ENCODE measurements around the gene SLC22A7. TPM values are rescaled to one million over a fixed set of nuclear protein-coding genes. Genes with fewer than 3 reads are reported as not detected.

SLC22A7 gene
- total RNA-seq, 1 donor from 2014 or later: not detected

DNA sequence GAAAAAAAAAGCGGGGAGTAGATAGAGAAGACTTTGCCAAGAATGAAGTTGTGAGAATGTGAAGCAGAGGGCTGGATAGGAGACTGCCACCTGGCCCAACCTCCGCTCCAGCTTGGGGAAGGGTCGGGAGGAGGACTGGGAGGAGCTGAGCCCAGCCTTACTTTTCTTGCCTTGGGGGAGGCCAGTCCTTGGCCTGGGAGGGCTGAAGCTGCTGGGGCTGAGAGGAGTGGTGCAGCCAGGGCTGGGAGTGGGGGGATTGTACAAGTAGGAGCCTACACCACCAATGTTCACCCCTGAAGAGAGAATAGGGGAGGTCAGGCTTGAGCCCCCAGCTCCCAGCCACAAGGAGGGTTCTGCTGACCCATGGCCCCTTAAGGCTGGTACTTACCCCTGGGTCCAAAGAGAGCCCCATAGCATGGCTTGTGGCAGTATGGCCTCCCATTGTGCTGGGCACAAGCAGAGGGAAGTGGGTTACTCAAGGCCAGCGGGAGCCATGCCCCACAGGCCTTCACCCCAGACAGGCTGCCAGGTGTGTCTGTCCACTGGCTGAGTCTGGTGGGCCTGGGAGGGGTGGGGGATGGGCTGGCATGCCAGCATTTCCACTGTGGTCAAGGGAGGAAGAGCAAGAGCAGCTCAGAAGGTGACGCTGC is 9.5 kb downstream of the SLC22A7 start:
- TF ChIP-seq, protein P1, sequence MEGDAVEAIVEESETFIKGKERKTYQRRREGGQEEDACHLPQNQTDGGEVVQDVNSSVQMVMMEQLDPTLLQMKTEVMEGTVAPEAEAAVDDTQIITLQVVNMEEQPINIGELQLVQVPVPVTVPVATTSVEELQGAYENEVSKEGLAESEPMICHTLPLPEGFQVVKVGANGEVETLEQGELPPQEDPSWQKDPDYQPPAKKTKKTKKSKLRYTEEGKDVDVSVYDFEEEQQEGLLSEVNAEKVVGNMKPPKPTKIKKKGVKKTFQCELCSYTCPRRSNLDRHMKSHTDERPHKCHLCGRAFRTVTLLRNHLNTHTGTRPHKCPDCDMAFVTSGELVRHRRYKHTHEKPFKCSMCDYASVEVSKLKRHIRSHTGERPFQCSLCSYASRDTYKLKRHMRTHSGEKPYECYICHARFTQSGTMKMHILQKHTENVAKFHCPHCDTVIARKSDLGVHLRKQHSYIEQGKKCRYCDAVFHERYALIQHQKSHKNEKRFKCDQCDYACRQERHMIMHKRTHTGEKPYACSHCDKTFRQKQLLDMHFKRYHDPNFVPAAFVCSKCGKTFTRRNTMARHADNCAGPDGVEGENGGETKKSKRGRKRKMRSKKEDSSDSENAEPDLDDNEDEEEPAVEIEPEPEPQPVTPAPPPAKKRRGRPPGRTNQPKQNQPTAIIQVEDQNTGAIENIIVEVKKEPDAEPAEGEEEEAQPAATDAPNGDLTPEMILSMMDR (conservative IDR thresholded peaks at IDR 0.05): no peak
- no peak overlapping the region for H3K27ac Mint-ChIP-seq
- no peaks in the 10 kb centered on the region for H3K9me3 Mint-ChIP-seq
- peaks cover 17% of the 10 kb centered on the region for H3K27me3 Mint-ChIP-seq
- H3K4me1 Mint-ChIP-seq (ENCODE audit: unreplicated experiment): peaks cover 7% of the 10 kb centered on the region
- DNase-seq (ENCODE audit: extremely low spot score, unreplicated experiment): peak; percentile 60
- peak overlapping the region; percentile 41 for H3K4me3 Mint-ChIP-seq
- no peaks in the 10 kb centered on the region for H3K36me3 Mint-ChIP-seq

- H3K27ac Mint-ChIP-seq: no peak within 1 kb of the TSS
These were observed 10.3 kb downstream of the SLC22A7 start, which contains the start of gene CRIP3 for GRCh38 chr6:43308101-43308989. Gene CRIP3 (minus strand): TSS chr6:43308826. CDS start chr6:43308792, 34 bp downstream.

GRCh38 chr6:43308990-43309477 is 11.0 kb downstream of the SLC22A7 start:
- H3K4me1 Mint-ChIP-seq (ENCODE audit: unreplicated experiment): peaks cover 7% of the 10 kb centered on the region
- peak overlapping the region; percentile 85 for H3K4me3 Mint-ChIP-seq
- TF ChIP-seq, protein P1 (conservative IDR thresholded peaks at IDR 0.05): no peak
- peaks cover 18% of the 10 kb centered on the region for H3K27me3 Mint-ChIP-seq
- no peak overlapping the region for H3K27ac Mint-ChIP-seq
- H3K36me3 Mint-ChIP-seq: no peaks in the 10 kb centered on the region
- H3K9me3 Mint-ChIP-seq: no peaks in the 10 kb centered on the region
- DNase-seq (ENCODE audit: extremely low spot score, unreplicated experiment): no peak

More at GRCh38 chr6:43308101-43308989, 10.3 kb downstream of the SLC22A7 start, which contains the start of gene CRIP3:
- Mint-ChIP-seq H3K4me1 (ENCODE audit: unreplicated experiment) (peaks cover 7% of the 10 kb centered on the region), H3K4me3 (peak within 1 kb of the TSS; percentile 85), H3K9me3 (no peaks in the 10 kb centered on the region), H3K27me3 (peaks cover 17% of the 10 kb centered on the region), H3K36me3 (no peaks in the 10 kb centered on the region)
- peak; percentile 71 for DNase-seq (ENCODE audit: extremely low spot score, unreplicated experiment)
- TF ChIP-seq, protein P1 (conservative IDR thresholded peaks at IDR 0.05): peak; percentile 44

GRCh38 chr6:43310134-43310533 is 12.1 kb downstream of the SLC22A7 start:
- TF ChIP-seq, protein P1 (conservative IDR thresholded peaks at IDR 0.05): no peak
- Mint-ChIP-seq H3K4me1 (ENCODE audit: unreplicated experiment) (peaks cover 7% of the 10 kb centered on the region), H3K27ac (peak overlapping the region; percentile 7), H3K9me3 (no peaks in the 10 kb centered on the region), H3K4me3 (no peak overlapping the region), H3K27me3 (peaks cover 23% of the 10 kb centered on the region), H3K36me3 (no peaks in the 10 kb centered on the region)
- no peak for DNase-seq (ENCODE audit: extremely low spot score, unreplicated experiment)

- Mint-ChIP-seq H3K4me1 (ENCODE audit: unreplicated experiment) (peaks cover 7% of the 10 kb centered on the region), H3K9me3 (no peaks in the 10 kb centered on the region), H3K36me3 (no peaks in the 10 kb centered on the region), H3K4me3 (no peak overlapping the region), H3K27me3 (peaks cover 23% of the 10 kb centered on the region), H3K27ac (no peak overlapping the region)
- TF ChIP-seq, protein P1 (conservative IDR thresholded peaks at IDR 0.05): no peak
- no peak for DNase-seq (ENCODE audit: extremely low spot score, unreplicated experiment)
These were observed 12.6 kb downstream of the SLC22A7 start for GRCh38 chr6:43310624-43311023.

Data from type B pancreatic cell (in vitro differentiated cells).